ENCODE data around the gene DHX57.

DNA sequence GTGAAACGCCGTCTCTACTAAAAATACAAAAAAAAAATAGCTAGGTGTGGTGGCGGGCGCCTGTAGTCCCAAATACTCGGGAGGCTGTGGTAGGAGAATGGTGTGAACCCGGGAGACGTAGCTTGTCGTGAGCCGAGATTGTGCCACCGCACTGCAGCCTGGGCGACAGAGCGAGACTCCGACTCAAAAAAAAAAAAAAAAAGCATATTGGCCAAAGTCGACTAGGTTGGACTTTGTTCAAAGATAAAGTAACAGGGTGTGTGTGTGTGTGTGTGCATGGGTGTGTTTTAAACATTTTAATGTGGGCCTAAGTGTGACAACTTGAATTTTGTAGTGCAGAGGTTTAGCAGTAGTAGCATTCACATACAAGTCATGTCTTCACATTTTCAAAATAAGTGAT is 86.0 kb downstream of the DHX57 start:
- TF ChIP-seq, protein P1, sequence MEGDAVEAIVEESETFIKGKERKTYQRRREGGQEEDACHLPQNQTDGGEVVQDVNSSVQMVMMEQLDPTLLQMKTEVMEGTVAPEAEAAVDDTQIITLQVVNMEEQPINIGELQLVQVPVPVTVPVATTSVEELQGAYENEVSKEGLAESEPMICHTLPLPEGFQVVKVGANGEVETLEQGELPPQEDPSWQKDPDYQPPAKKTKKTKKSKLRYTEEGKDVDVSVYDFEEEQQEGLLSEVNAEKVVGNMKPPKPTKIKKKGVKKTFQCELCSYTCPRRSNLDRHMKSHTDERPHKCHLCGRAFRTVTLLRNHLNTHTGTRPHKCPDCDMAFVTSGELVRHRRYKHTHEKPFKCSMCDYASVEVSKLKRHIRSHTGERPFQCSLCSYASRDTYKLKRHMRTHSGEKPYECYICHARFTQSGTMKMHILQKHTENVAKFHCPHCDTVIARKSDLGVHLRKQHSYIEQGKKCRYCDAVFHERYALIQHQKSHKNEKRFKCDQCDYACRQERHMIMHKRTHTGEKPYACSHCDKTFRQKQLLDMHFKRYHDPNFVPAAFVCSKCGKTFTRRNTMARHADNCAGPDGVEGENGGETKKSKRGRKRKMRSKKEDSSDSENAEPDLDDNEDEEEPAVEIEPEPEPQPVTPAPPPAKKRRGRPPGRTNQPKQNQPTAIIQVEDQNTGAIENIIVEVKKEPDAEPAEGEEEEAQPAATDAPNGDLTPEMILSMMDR (conservative IDR thresholded peaks at IDR 0.05 in 1 of 2, IDR thresholded peaks at IDR 0.05 in 1 of 2; ENCODE audit: extremely low read depth in 1 of 2, insufficient read depth in 1 of 2, low read depth in 1 of 2, low read length in 2 of 2): no peak
- TF ChIP-seq EZH2 (IDR thresholded peaks at IDR 0.05; ENCODE audit: borderline replicate concordance, low read length): no peak

Data from mammary epithelial cell (primary cell).